Suprapubic skin (tissue), 4 donors: ENCODE data around the gene CNN3.
A peak's percentile ranks its signal among the peaks of the same experiment; 100 is the strongest.

Source experiments
- EP300 ChIP-seq: sonication (generic); formaldehyde crosslinking; IDR thresholded peaks from one replicate; pipeline ENCODE4 v1.6.1; 2017; ENCODE audit warnings: antibody characterized with exemption
- POLR2A ChIP-seq, 2 donors: fragments of 450-650 bp; IDR thresholded peaks; one replicate each; pipeline ENCODE4 v1.6.1; 2017; ENCODE audit warnings: antibody characterized with exemption in 2 of 2, mild to moderate bottlenecking in 2 of 2, moderate library complexity in 2 of 2
- POLR2AphosphoS5 ChIP-seq, 3 donors: sonication (generic); formaldehyde crosslinking; IDR thresholded peaks; one replicate each; pipeline ENCODE4 v1.6.1; 2017; ENCODE audit warnings: antibody characterized with exemption in 3 of 3
- TF ChIP-seq, protein P1 (sequence below), 2 donors: fragments of 200-600 bp in 1 of 2; fragments of 450-650 bp in 1 of 2; sonication (generic) in 1 of 2; IDR thresholded peaks; one replicate each; pipeline ENCODE4 v1.5.1; 2016 to 2019; ENCODE audit warnings: antibody characterized with exemption in 2 of 2, mild to moderate bottlenecking in 1 of 2, moderate library complexity in 1 of 2

DNA sequence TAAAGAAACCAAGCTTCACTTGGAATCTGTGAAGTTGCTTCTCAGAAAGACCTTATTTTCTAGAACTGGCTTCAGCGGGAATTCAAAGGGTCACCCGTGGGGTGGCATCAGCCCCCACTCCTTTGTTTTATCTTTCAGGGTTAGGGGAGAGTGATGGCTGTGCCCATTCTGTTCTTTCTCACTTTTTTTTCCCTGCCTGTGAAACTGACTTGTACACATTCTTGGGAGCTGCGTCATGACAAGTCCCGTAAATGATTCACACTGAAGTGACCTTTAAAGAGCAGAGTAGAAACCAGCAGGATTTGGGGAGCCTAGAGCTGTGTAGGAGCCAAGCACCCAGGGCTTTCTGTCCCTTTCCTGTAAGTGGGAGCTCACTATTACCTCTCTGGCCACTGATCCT is 63.0 kb downstream of the CNN3 start:
- TF ChIP-seq POLR2A (IDR thresholded peaks at IDR 0.05), result peak in 1 of 2 donors; percentile 15
- TF ChIP-seq POLR2AphosphoS5 (IDR thresholded peaks at IDR 0.05), result peak; percentile 66 to 88 (median 80)
- TF ChIP-seq, protein P1, sequence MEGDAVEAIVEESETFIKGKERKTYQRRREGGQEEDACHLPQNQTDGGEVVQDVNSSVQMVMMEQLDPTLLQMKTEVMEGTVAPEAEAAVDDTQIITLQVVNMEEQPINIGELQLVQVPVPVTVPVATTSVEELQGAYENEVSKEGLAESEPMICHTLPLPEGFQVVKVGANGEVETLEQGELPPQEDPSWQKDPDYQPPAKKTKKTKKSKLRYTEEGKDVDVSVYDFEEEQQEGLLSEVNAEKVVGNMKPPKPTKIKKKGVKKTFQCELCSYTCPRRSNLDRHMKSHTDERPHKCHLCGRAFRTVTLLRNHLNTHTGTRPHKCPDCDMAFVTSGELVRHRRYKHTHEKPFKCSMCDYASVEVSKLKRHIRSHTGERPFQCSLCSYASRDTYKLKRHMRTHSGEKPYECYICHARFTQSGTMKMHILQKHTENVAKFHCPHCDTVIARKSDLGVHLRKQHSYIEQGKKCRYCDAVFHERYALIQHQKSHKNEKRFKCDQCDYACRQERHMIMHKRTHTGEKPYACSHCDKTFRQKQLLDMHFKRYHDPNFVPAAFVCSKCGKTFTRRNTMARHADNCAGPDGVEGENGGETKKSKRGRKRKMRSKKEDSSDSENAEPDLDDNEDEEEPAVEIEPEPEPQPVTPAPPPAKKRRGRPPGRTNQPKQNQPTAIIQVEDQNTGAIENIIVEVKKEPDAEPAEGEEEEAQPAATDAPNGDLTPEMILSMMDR (IDR thresholded peaks at IDR 0.05), result no peak
- TF ChIP-seq EP300, result no peak
